ENCODE measurements around the gene TANC1. TPM values are rescaled to one million over a fixed set of nuclear protein-coding genes. Genes with fewer than 3 reads are reported as not detected.

TANC1 gene
- total and polyA plus RNA-seq, 2 of the 4 experiments (the other 2 are of a cell fraction) = 10.2 to 12.9 TPM

- Histone ChIP-seq H3K23ac (ENCODE audit: low read depth, low read length) (no peak overlapping the region), H2AK9ac (replicated peaks; ENCODE audit: low read depth, low read length, poor library complexity) (no peak overlapping the region), H3K9ac (ENCODE audit: low read depth, low read length) (no peak overlapping the region), H4K5ac (ENCODE audit: low read depth, low read length) (no peak overlapping the region; the same call in 1 of the 2 replicates), H3K36me3 (ENCODE audit: control insufficient read depth, insufficient read depth, low read length) (peaks cover 27% of the 10 kb centered on the region), H3K79me1 (ENCODE audit: low read depth in 1 of 2, low read length in 2 of 2) (peaks cover 9 to 38% of the 10 kb centered on the region in 2 experiments; a peak in 3 of 4 replicates), H3K4me2 (ENCODE audit: low read depth, low read length) (no peak overlapping the region), H2BK20ac (ENCODE audit: low read depth, low read length) (no peak overlapping the region), H3K9me3 (ENCODE audit: control insufficient read depth, insufficient read depth, low read length) (no peaks in the 10 kb centered on the region), H2AK5ac (ENCODE audit: low read depth, low read length) (peak overlapping the region; percentile 13; the same call in 1 of the 2 replicates), H2BK15ac (ENCODE audit: low read depth, low read length) (peak overlapping the region; percentile 20; the same call in 1 of the 3 replicates), H3K4me1 (ENCODE audit: control insufficient read depth, insufficient read depth, low read length) (peaks cover 24% of the 10 kb centered on the region), H3K27me3 (ENCODE audit: control insufficient read depth, insufficient read depth, low read length) (no peaks in the 10 kb centered on the region), H2BK120ac (ENCODE audit: low read depth, low read length) (peak overlapping the region; percentile 17; the same call in 1 of the 2 replicates), H3K9me1 (ENCODE audit: insufficient read depth, low read length) (peaks cover 20% of the 10 kb centered on the region), H4K20me1 (ENCODE audit: insufficient read depth, low read length) (no peaks in the 10 kb centered on the region), H3K56ac (ENCODE audit: extremely low read depth, insufficient read depth, low read length) (no peak overlapping the region), H3K14ac (replicated peaks; ENCODE audit: low read depth, low read length) (peak overlapping the region; percentile 50), H2BK5ac (ENCODE audit: low read depth, low read length, poor library complexity, severe bottlenecking) (no peak overlapping the region), H4K91ac (ENCODE audit: insufficient read depth, low read depth, low read length) (peak overlapping the region; percentile 32; the same call in 1 of the 2 replicates), H4K8ac (ENCODE audit: low read depth in 2 of 2, low read length in 2 of 2) (peak overlapping the region in 1 of 2 experiments; percentile 17; a peak in 1 of 4 replicates), H3K4me3 (ENCODE audit: insufficient read depth, low read depth, low read length) (no peak overlapping the region), H3K18ac (ENCODE audit: low read depth, low read length) (peak overlapping the region; percentile 64), H2AFZ (replicated peaks; ENCODE audit: low read length, poor library complexity) (no peak overlapping the region), H3K27ac (ENCODE audit: insufficient read depth, low read length) (no peak overlapping the region), H3K4ac (ENCODE audit: low read depth, low read length) (peak overlapping the region; percentile 50)
- ChIA-PET POLR2A (ENCODE audit: unreplicated experiment) (no interaction called here), CTCF (interaction anchor here (1.1 kb wide), 1 partner anchor 13 kb away, joined by 3 read pairs; no protein-coding TSS in a partner anchor)
- ATAC-seq (ENCODE audit: low read depth) = no peak
- intact Hi-C loops (cut with micrococcal nuclease) (no loop called here), dilution Hi-C loops (cut with HindIII; ENCODE audit: low sequenced_read_pairs, unreplicated experiment) (no loop called here), in situ Hi-C loops (cut with MboI; ENCODE audit: low sequenced_read_pairs) (no loop called here)
- no CpG with 5 or more reads among the region's 4 CpGs for WGBS, 2 experiments (ENCODE audit: extremely low coverage in 2 of 2, insufficient read length in 1 of 2)
- TF ChIP-seq BHLHE40 (IDR thresholded peaks at IDR 0.05; ENCODE audit: low read depth, low read length) = no peak
- no peak for TF ChIP-seq NFE2L2 (IDR thresholded peaks at IDR 0.05; ENCODE audit: low read depth, low read length)
- TF ChIP-seq CTCF (conservative IDR thresholded peaks at IDR 0.05; ENCODE audit: low read depth, low read length) = no peak
- no peak for TF ChIP-seq MAZ (IDR thresholded peaks at IDR 0.05; ENCODE audit: borderline replicate concordance, low read depth, low read length)
- no peak for TF ChIP-seq RCOR1 (IDR thresholded peaks at IDR 0.05; ENCODE audit: insufficient replicate concordance, low read length)
- TF ChIP-seq RFX5 (IDR thresholded peaks at IDR 0.05; ENCODE audit: low read depth, low read length) = no peak
- BruUV-seq (replicated peaks) = no TSS peak
- DNase-seq = no peak
These were observed 185.0 kb downstream of the TANC1 start for GRCh38 chr2:159153463-159153862.

Measured in IMR-90 (cell line).